Adrenal gland (tissue), 12 donors: ENCODE measurements around the gene BACH2. TPM values are rescaled to one million over a fixed set of nuclear protein-coding genes. Genes with fewer than 3 reads are reported as not detected.
A peak's percentile ranks its signal among the peaks of the same experiment; 100 is the strongest.

Source experiments
- DNase-seq, 7 donors: peaks; one replicate each; pipeline ENCODE4 v3.0.0-alpha.2; 2019 to 2020
- H3K27ac ChIP-seq, 5 donors: fragments of 200-600 bp; sonication (generic) in 4 of 5; 1 replicate in 3 of 5; 2 replicates in 2 of 5; pipeline versions ENCODE4 v1.5.1 to v1.8.0; 2016 to 2020; ENCODE audit warnings: mild to moderate bottlenecking in 1 of 5
- H3K27me3 ChIP-seq: fragments of 200-600 bp; 2 replicates; pipeline ENCODE4 v1.8.0; 2021
- H3K36me3 ChIP-seq, 2 donors: fragments of 200-600 bp; replicated peaks in 1 of 2; 1 replicate in 1 of 2; 2 replicates in 1 of 2; pipeline versions ENCODE4 v1.5.1 to v1.8.0; 2018 to 2022
- H3K4me1 ChIP-seq, 2 donors: fragments of 200-600 bp; replicated peaks in 1 of 2; 1 replicate in 1 of 2; 2 replicates in 1 of 2; pipeline versions ENCODE4 v1.5.1 to v1.8.0; 2018 to 2021
- H3K4me3 ChIP-seq, 4 donors: fragments of 200-600 bp; sonication (generic) in 3 of 4; one replicate each; pipeline ENCODE4 v1.5.1; 2016 to 2018
- H3K9me3 ChIP-seq, 3 donors: fragments of 200-600 bp; sonication (generic) in 1 of 3; replicated peaks in 1 of 3; 1 replicate in 2 of 3; 2 replicates in 1 of 3; pipeline versions ENCODE4 v1.5.1 to v1.8.0; 2016 to 2021
- CTCF ChIP-seq, 6 experiments: fragments of 450-650 bp in 4 of 6; fragments of 200-600 bp in 2 of 6; sonication (generic) in 1 of 6; IDR thresholded peaks; 1 replicate in 5 of 6; 2 replicates in 1 of 6; pipeline versions ENCODE4 v1.5.1 to v1.8.0; 2016 to 2021; ENCODE audit warnings: antibody characterized with exemption in 6 of 6, mild to moderate bottlenecking in 2 of 6, moderate library complexity in 1 of 6
- POLR2A ChIP-seq, 2 donors: fragments of 450-650 bp; IDR thresholded peaks; one replicate each; pipeline ENCODE4 v1.6.1; 2017; ENCODE audit warnings: antibody characterized with exemption in 2 of 2, mild to moderate bottlenecking in 2 of 2, moderate library complexity in 1 of 2
- WGBS, 4 donors: extraction: QIAGEN DNeasy Blood & Tissue Kit in 2 of 4; methylation state at CpG; one replicate each; pipeline versions ENCODE4 v1.1.5 to v1.1.7; 2013 to 2017; 5-methylcytosine and 5-hydroxymethylcytosine counted together
- intact Hi-C, 2 donors: fragments of 100-400 bp; cut with DNase I; formaldehyde crosslinking; loops; one replicate each; pipeline versions ENCODE4 v1.14.1 to v1.15.0; 2022 to 2023
- polyA plus RNA-seq, 3 donors: library from polyadenylated mRNA; stranded (reverse); fragments of 200-250 nt in 2 of 3; fragments of 350-450 nt in 1 of 3; fragmentation: Illumina TruSeq in 1 of 3; extraction: RNeasy Lipid Tissue Mini Kit (QIAGEN cat#74804) in 1 of 3; gene quantifications; one replicate each; pipeline ENCODE4 v1.2.3, GENCODE V29; 2013 to 2014
- total RNA-seq, 9 donors: library from RNA; depleted of rRNA in 4 of 9; stranded (reverse); fragments of >200 nt in 4 of 9; fragments of 120-200 nt in 1 of 9; fragmentation: NEBNext Ultra II Directional in 1 of 9; extraction: Animal tissue kit (Norgen Biotek cat#: 25700) in 1 of 9; gene quantifications; one replicate each; pipeline versions ENCODE4 v1.1.0 to v1.2.4, GENCODE V29; 2013 to 2023
- donor health status: healthy with polysubstance abuse.
- donor health status: Bipolar disorder and iron deficiency.
- donor health status: DM: yes; HTN: yes; CAD: no.
- donor health status: DM: no; HTN: no; CAD: no.
- donor health status: DM: no; HTN: no; CAD: no.
- donor health status: DM: yes; HTN: yes; CAD: no.

The BACH2 gene
- total and polyA plus RNA-seq, 12 donors: 0.08 to 2.9 (median 0.83) TPM

- H3K9me3 ChIP-seq: no peaks in the 10 kb centered on the region
- no peak overlapping the region for H3K4me3 ChIP-seq
- TF ChIP-seq CTCF (IDR thresholded peaks at IDR 0.05) (no peak), POLR2A (IDR thresholded peaks at IDR 0.05) (no peak)
- H3K4me1 ChIP-seq: no peaks in the 10 kb centered on the region
- no peaks in the 10 kb centered on the region for H3K27me3 ChIP-seq
- WGBS, 4 donors: 88 to 93% (median 91%) methylated on average over 5 of the region's 5 CpGs
- no peaks in the 10 kb centered on the region for H3K36me3 ChIP-seq
- no peak overlapping the region for H3K27ac ChIP-seq
- DNase-seq: no peak
- intact Hi-C loops: loop anchor here in 1 of 2 donors (10.0 kb wide), 1 partner anchor 526 kb away; no protein-coding TSS in a partner anchor
These were observed 347.8 kb downstream of the BACH2 start for GRCh38 chr6:89948876-89949275.

GRCh38 chr6:89944826-89945407, 351.7 kb downstream of the BACH2 start:
- Histone ChIP-seq H3K27ac (no peak overlapping the region), H3K36me3 (no peaks in the 10 kb centered on the region), H3K9me3 (no peaks in the 10 kb centered on the region), H3K27me3 (no peaks in the 10 kb centered on the region), H3K4me3 (no peak overlapping the region), H3K4me1 (no peaks in the 10 kb centered on the region)
- WGBS, 4 donors: 86 to 95% (median 91%) methylated on average over 1 of the region's 1 CpG
- intact Hi-C loops: loop anchor here in 1 of 2 donors (10.0 kb wide), 1 partner anchor 530 kb away; no protein-coding TSS in a partner anchor
- no peak for DNase-seq
- TF ChIP-seq CTCF (IDR thresholded peaks at IDR 0.05) (peak in 3 of 6 experiments; percentile 7 to 28 (median 19)), POLR2A (IDR thresholded peaks at IDR 0.05) (no peak)

GRCh38 chr6:89944181-89944755, 352.4 kb downstream of the BACH2 start:
- H3K9me3 ChIP-seq: no peaks in the 10 kb centered on the region
- intact Hi-C loops: loop anchor here in 1 of 2 donors (10.0 kb wide), 1 partner anchor 531 kb away; no protein-coding TSS in a partner anchor
- WGBS, 4 donors: 89 to 96% (median 90%) methylated on average over 4 of the region's 4 CpGs

More at GRCh38 chr6:89944181-89944755, 352.4 kb downstream of the BACH2 start:
- no peaks in the 10 kb centered on the region for H3K4me1 ChIP-seq
- no peak for DNase-seq
- TF ChIP-seq CTCF (IDR thresholded peaks at IDR 0.05): no peak
- no peak for TF ChIP-seq POLR2A (IDR thresholded peaks at IDR 0.05)
- H3K27me3 ChIP-seq: no peaks in the 10 kb centered on the region
- H3K4me3 ChIP-seq: no peak overlapping the region
- H3K27ac ChIP-seq: no peak overlapping the region
- no peaks in the 10 kb centered on the region for H3K36me3 ChIP-seq
